EH (cell line): ENCODE measurements around the gene G6PD.

Experiments used
- DNase-seq: peaks from one replicate; pipeline ENCODE4 v3.0.0-alpha.2; 2015; ENCODE audit warnings: low read depth

G6PD gene

DNA sequence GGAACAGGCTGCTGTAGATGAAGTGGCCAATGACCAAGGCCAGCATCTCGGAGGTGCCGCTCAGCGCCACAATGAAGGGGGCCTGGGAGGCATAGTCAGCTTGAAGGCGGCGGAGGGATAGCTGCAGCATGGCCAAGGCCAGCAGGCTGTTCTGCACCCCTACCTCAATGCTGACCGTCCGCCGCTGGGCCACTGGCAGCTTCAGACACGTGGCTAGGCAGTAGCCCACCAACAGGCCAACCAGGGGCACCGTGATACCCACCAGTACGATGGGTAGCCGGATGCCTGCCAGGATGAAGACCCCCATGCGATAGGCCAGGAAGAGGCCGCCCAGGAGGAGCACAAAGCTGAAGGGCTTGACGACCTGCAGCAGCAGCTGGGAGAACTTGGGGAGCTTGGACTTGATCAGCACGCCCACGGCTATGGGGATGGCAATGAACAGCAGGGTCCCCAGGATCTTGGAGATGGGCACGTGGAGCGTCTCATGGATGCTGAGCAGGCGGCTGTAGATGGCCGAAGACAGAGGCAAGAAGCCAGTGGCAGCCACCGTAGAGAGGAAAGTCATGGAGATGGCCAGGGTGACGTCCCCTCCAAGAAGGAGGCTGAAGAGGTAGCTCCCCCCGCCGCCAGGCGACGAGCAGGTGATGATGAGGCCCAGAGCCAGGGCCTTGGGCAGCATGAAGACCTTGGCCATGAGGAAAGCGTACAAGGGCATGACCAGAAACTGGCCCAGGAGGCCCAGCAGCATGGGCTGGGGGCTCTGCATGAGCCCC, 58.9 kb downstream of the G6PD start:
- DNase-seq = no peak

DNA sequence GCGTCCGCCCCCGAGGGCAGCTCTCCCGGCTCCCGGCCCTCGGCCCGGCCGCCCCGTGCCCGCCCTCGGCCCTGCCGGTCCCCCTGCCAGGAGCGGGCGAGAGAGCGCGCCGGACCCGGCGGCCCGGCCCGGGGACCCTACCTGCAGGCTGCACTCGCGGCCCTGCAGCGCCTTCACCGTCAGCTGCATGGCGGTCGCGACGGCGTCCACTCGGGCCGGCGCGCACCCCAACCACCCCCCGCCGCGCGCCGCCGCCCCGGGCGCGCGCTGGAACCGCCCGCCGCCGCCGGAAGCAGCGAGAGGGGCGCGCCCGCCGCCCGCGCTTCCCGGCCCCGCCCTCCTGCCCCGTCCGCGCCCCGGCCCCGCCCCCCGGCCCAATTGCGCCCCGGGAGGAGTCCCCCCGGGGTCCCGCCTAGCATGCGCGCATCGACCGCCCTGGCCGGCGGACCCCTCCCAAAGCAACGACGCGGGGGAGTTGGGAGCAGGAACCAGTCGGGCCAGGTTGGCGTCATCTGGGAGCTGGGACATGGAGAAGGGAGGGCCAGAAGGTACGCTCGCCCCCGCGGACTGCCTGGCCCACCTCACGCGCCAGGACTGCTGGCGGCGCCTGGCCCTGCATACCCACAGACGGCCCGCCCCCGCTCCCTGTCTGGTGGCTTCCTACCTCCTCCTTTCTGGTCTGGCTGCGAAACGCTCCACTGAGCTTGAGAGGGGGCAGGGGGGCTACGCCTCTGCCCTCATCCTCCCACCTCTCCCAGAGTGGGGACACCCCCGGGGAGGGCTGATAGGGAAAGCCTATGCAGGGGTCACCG, 60.0 kb downstream of the G6PD start, which contains the start of gene UBL4A:
UBL4A (minus strand) TSS at position 220 of the 812 bp plus-strand sequence; CDS start at position 189, 31 bp downstream.
- DNase-seq = peak; percentile 60

DNA sequence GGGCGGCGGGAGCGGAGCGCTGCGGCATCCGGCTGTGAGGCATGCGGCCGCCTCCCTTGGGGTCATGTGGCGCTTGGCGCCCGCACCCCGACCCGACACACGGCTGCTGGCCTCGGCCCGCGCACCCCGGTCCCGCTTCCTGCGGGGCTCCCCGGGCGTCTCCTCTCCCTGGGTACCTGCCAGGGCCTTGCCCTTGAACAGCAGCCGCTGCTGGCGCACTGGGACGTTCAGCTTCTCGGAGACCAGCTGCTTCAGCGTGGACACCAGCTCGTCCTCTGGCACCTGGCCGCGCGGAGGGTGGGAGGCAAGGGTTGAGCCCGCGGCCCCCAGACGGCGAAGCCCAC, 60.6 kb downstream of the G6PD start:
- peak; percentile 24 for DNase-seq

DNA sequence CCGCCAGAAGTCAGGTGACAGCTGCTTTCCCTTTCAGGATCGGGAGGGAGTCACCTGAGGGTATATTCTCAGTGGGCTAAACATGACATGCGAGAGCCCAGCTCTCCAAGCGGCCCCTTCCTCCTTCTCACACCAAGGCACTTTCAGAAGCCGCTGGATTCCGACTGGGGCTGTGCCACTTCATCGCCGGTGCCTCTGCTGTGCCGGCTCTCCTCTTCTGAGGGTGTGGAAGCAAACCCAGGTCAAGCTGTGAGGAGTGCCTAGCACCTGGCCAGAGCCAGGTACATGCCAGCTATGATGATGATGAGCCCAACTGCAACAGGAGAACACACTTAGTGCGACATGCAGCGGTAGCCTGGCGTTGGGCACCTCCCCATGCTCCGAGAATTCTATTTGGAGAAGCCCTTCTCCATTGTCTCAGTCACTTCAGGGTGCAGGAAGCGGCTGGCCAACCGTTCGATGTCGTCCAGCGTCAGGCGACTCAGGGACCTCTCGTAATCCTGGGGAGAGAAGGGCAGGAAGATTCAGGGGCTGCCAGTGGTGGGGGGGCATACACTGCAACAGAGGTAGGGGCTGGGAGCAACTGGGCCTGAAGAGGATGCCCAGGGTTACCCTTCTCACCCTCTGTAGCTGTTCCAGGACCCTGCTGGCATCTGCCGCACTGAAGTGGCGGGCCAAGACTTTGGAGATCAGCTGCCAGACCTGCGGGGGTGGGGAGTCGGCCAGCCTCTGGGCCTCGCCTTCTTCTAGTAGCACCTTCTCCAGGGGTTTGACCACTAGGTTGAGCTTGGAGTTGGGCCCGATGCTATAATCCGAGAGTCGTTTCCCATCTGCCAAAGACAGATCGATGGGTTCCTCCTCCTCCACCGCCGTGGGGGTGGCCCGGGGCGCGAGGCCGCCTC, 61.2 kb downstream of the G6PD start:
- no peak for DNase-seq

DNA sequence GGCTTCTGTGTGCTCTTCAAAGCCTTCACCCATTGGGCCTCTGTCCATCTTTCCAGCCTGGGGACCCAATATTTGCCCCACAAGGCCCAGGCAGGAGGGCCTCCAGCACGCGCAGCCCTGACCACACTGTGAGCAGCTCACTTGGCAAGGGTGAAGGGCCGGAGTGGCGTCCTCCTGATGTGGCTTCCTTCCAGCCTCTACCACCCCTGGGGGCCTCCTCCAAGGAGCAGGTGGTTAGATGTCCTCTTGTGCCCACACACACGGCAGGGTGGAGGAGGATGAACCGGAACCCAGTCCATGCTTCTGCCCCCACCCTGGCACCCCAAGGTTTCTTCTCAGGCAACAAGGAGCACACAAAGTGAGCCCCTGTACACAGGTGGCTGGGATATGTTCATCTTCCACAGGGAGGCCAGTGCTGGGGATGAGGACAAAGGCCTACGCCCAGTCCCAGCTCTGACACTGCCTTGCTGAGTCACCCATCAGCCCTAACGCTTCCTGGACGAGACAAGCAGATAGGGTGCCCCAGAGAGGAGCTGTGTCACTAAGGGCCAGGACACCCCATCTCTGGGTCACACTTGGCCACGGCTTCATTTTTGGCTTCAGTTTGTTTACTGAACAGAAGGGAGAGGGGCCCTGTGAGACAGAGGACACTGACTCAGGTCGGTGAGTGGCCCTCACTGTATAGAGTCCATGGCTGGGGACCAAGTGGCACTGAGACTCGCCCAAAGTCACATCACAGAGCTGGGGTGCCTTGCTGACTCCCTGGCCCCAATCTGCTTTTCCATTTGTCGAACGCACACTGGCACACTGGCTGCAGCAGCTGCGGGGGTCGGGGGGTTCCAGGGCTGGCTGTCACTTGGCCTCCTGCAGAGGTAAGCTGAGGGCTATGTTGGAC, 62.1 kb downstream of the G6PD start:
- DNase-seq = peak; percentile 48

DNA sequence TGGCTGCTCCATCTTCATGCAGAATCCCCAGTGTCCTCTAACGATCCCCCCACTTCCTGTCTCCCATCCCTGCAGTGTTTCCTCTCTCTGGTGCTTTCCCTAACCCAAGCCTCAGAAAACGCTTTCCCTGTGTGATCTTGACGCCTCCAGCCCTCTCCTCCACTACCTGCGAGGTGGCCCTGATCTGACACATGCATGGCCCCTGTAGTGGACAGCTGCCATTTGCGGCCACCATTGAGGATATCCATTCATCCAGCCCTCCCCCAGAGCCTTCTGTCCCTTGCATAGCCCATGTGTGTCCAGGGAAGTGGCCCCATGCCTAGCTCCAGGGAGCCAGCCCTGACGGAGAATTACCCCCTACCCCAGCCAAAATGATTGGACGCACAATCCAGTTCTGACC, 63.3 kb downstream of the G6PD start:
- no peak for DNase-seq

DNA sequence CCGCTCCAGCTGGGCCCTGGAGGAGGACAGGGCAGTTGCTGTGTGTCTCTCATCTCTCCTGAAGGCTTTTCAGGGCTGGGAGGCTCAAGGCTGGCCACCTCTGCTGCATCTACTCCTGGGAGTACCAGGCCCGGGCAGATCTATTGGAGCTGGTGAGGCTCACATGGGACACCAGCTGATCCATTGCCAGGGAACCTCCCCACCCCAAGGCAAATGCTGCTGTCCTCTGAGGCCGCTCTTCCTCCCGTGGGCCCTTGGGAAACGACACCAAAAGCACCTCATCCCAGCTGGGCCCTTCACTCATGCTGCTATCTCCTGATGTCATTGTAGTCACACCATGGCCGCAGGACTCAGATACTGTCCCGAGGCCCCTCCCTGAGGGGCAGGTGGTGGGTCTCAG, 63.9 kb downstream of the G6PD start:
- no peak for DNase-seq

DNA sequence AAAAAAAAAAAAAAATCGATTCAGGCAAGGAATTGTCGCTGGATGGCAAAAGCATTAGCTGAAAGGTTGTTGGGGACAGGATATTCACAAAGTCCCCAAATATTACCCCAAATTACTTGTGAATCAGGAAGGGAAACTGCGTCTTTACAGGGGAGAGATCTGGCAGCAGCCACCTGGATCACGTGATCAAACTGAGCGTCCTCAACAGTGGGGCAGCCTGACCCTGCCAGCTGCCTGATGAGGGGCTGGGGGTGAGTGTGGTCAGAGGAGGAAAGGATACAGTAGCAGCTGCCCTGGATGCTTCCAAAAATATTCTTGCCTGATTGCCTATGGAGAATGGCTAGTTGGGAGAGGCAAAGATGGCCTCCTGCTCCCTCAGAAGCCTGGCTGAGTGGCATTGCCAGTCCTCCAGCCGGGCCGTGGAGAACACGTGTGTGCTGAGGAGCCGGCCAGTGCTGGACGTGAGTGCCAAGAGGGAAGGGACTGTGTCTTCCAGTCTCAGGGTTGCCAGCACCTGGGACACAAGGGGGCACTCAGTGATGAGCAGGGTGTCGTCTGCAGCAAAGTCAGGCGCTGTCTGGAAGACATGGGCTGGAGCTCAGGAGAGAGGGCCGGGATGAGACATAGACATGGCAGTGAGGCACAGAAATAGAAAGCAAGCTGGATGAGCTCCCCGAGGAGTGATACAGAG, 64.6 kb downstream of the G6PD start:
- DNase-seq = no peak
